ENCODE data around the gene FFAR3. TPM values are rescaled to one million over a fixed set of nuclear protein-coding genes. Genes with fewer than 3 reads are reported as not detected.

Gene FFAR3
- total RNA-seq, 1 experiment from 2014 or later: not detected

GRCh38 chr19:35330475-35330874, 27.8 kb upstream of the FFAR3 start:
- no peak for DNase-seq (ENCODE audit: low read depth)

GRCh38 chr19:35331551-35332214, 26.6 kb upstream of the FFAR3 start:
- no peak for DNase-seq (ENCODE audit: low read depth)

- DNase-seq (ENCODE audit: low read depth): no peak
Observed at GRCh38 chr19:35332817-35333216, 25.4 kb upstream of the FFAR3 start.

- no peak for DNase-seq (ENCODE audit: low read depth)
Observed at GRCh38 chr19:35334144-35334753, 24.0 kb upstream of the FFAR3 start.

GRCh38 chr19:35336166-35336955, 21.9 kb upstream of the FFAR3 start:
- DNase-seq (ENCODE audit: low read depth): no peak

GRCh38 chr19:35337097-35337983, 20.9 kb upstream of the FFAR3 start:
- DNase-seq (ENCODE audit: low read depth): no peak

- DNase-seq (ENCODE audit: low read depth): no peak
Observed at GRCh38 chr19:35337984-35338296, 20.3 kb upstream of the FFAR3 start.

GRCh38 chr19:35340431-35340830, 17.8 kb upstream of the FFAR3 start:
- no peak for DNase-seq (ENCODE audit: low read depth)

GRCh38 chr19:35341006-35341405, 17.3 kb upstream of the FFAR3 start:
- no peak for DNase-seq (ENCODE audit: low read depth)

GRCh38 chr19:35341565-35342225, 16.6 kb upstream of the FFAR3 start:
- DNase-seq (ENCODE audit: low read depth): no peak

GRCh38 chr19:35342430-35342829, 15.8 kb upstream of the FFAR3 start:
- no peak for DNase-seq (ENCODE audit: low read depth)

GRCh38 chr19:35344511-35345031, 13.7 kb upstream of the FFAR3 start:
- no peak for DNase-seq (ENCODE audit: low read depth)

- no peak for DNase-seq (ENCODE audit: low read depth)
Observed at GRCh38 chr19:35345671-35346111, 12.6 kb upstream of the FFAR3 start.

- DNase-seq (ENCODE audit: low read depth): no peak
Observed at GRCh38 chr19:35346193-35347052, 11.8 kb upstream of the FFAR3 start.

GRCh38 chr19:35347171-35347929, 10.9 kb upstream of the FFAR3 start, which contains the start of gene FFAR1:
Gene FFAR1, plus strand, starts transcription at chr19:35347902. Its CDS starts 3,650 bp downstream, at chr19:35351552.
- DNase-seq (ENCODE audit: low read depth): peak; percentile 6

- DNase-seq (ENCODE audit: low read depth): no peak
Observed at GRCh38 chr19:35347930-35348298, 10.3 kb upstream of the FFAR3 start.

GRCh38 chr19:35348911-35349611, 9.2 kb upstream of the FFAR3 start:
- DNase-seq (ENCODE audit: low read depth): no peak

- DNase-seq (ENCODE audit: low read depth): no peak
Observed at GRCh38 chr19:35349614-35350521, 8.4 kb upstream of the FFAR3 start.
